Dermis blood vessel endothelial cell (primary cell): ENCODE results near the gene ZP1. TPM values are rescaled to one million over a fixed set of nuclear protein-coding genes. Genes with fewer than 3 reads are reported as not detected.

ENCODE experiments used
- DNase-seq: peaks from one replicate; pipeline ENCODE4 v3.0.0; 2010
- total RNA-seq: library from RNA; depleted of rRNA; stranded (reverse); fragments of >200 nt; gene quantifications from 2 replicates; pipeline ENCODE4 v1.2.3, GENCODE V29; 2014

Gene ZP1
- total RNA-seq, 1 donor from 2014 or later = not detected

GRCh38 chr11:60859616-60860250 is 7.6 kb upstream of the ZP1 start:
- DNase-seq = no peak

DNA sequence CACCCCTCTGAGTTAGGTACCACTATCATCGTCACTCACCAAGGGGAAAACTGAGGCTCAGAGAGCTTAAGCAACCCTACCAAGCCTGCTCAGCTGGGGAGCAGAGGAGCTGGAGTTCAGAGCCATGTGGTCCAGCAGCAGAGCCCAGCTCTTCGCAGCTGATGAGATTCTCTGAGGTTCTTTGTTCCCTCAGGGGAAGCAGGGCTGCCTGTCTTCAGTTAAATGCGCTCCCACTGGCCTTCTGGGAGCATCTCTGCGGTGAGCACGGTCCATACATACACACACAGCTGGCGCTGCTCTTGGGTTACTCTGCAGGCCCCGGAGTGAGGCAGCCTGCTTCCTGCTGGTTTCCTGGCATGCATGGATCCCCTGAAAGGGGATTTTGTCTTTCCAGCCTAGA is 6.4 kb upstream of the ZP1 start:
- DNase-seq = peak; percentile 27

GRCh38 chr11:60862171-60862570 is 5.2 kb upstream of the ZP1 start:
- DNase-seq = no peak

- DNase-seq = no peak
Measured at GRCh38 chr11:60863550-60864521, 3.5 kb upstream of the ZP1 start.

DNA sequence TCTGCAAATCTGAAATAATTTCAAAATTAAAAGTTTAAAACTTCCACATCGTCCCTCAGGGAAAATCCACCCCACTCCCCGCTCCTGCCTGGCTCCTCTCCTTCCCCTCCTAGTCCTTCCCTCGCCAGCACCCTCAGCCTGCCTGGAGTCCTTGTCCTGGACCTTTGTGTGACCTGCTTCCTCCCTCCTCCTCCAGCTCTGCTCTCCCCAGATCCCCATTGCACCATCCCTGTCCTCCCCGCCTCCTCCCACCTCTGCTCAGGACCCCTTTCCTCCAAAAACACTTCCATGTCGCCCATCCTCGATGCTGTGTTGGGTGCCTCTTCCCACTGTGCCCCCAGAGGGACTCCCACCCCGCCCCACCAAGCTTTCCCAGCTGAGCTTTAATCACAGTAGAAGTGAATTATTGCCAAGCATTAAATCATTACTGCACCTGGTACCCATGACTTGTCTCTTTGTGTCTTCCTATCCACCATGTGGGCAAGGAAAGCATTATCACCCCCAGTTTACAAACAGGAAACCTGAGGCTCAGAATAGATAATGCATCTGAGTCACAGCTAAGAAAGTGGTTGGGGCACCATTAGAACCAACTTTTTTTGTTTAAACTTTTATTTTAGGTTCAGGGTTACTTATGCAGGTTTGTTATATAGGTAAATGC is 2.4 kb upstream of the ZP1 start:
- no peak for DNase-seq

- no peak for DNase-seq
Measured at GRCh38 chr11:60867871-60868681, 734 bp downstream of the ZP1 start.

GRCh38 chr11:60868682-60869450 is 1.5 kb downstream of the ZP1 start:
- no peak for DNase-seq

DNA sequence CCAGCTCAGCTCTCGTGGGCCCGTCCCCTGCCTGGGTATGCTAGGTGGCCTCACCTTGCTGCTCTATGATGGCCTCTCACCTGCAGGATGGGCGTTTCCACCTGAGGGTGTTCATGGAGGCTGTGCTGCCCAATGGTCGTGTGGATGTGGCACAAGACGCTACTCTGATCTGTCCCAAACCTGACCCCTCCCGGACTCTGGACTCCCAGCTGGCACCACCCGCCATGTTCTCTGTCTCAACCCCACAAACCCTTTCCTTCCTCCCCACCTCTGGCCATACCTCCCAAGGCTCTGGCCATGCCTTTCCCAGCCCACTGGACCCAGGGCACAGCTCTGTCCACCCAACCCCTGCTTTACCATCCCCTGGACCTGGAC is 2.1 kb downstream of the ZP1 start:
- no peak for DNase-seq

GRCh38 chr11:60870276-60870675 is 2.9 kb downstream of the ZP1 start:
- DNase-seq = no peak

GRCh38 chr11:60870733-60871377 is 3.5 kb downstream of the ZP1 start:
- no peak for DNase-seq

DNA sequence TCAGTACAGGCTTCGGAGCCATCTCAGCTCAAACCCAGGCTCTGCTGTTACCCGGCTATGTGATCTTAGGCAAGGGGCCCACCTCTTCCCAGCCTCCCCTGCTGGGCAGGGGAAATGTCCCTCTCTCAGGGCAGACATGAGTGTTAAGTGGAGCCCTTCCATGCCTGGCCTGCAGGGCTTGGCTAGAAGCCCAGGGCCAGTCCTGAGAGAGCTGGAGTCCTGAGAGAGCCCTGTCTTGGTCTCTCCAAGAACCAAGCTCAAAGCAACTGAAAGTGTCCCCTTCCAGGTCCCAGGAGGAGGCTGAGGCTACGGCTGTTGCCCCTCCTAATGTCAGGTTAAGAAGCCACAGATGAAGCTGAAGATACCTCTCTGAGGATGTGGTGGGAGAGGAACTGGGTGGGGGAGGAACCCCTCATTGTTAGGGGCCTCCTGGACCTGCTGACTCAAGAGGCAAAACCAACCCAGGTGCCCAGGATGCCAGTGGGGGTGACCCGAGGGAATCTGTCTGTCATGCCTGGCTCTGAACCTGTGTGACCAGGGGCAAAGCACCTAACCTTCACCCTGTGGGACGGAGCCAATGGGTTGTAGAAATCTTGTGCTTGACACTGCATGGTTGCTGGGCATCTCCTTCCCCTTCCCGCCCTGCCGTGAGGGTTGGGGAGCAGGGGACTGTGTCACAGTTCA is 4.2 kb downstream of the ZP1 start:
- no peak for DNase-seq

- DNase-seq = peak; percentile 30
Measured at GRCh38 chr11:60872124-60872960, 5.0 kb downstream of the ZP1 start.

GRCh38 chr11:60872961-60873524 is 5.7 kb downstream of the ZP1 start:
- DNase-seq = peak; percentile 52

- DNase-seq = no peak
Measured at GRCh38 chr11:60873533-60873932, 6.2 kb downstream of the ZP1 start.

GRCh38 chr11:60874421-60875365 is 7.4 kb downstream of the ZP1 start:
- no peak for DNase-seq

DNA sequence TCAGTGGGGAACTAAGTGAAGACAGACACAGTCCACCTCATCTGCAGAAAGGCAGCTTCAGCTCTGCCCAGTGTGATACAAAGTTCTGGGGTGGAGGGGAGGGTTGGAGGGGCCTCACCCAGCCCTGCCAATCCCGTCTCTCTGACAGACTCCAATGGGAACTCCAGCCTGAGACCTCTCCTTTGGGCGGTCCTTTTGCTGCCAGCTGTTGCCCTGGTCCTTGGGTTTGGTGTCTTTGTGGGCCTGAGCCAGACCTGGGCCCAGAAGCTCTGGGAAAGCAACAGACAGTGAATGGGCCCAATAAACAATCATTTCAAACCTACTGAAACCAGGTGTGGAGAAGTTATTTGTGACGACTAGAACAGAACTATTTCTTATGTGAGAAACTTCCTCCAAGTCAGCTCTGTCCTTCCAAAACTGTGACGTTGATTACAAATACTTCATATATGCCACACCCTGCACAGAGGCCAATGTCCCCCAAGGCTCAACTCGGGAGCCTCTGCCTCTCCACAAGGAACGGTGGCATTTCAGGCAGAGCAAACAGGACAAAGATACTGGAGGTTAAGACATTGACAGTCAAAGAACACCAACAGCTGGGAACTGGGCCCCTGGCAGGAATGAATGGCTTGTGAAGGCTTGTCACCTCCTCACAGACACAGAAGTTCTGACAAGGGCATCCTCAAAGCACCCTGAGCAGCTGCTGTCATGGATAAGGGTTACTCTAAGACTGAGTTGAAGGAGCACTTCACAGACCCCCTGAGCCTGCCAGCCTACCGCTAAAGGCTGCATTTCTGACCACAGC is 8.2 kb downstream of the ZP1 start:
- no peak for DNase-seq

- DNase-seq = no peak
Measured at GRCh38 chr11:60876168-60876485, 8.8 kb downstream of the ZP1 start.
